BE2C (cell line): ENCODE results near the gene GIT1.

Experiments
- DNase-seq: peaks from one replicate; pipeline ENCODE4 v3.0.0-alpha.2; 2020
- H3K27me3 ChIP-seq: fragments of 250-450 bp; sonication (Bioruptor Pico); 2 replicates; pipeline ENCODE4 v1.5.1; 2020; ENCODE audit warnings: mild to moderate bottlenecking
- H3K36me3 ChIP-seq: fragments of 250-450 bp; sonication (Bioruptor Pico); 2 replicates; pipeline ENCODE4 v1.5.1; 2020; ENCODE audit warnings: mild to moderate bottlenecking
- H3K4me1 ChIP-seq: fragments of 250-450 bp; sonication (Bioruptor Pico); 2 replicates; pipeline ENCODE4 v1.5.1; 2020
- H3K4me3 ChIP-seq: 2 replicates; pipeline ENCODE4 v1.5.1; 2011; ENCODE audit warnings: low read depth, low read length
- H3K9me3 ChIP-seq: fragments of 250-450 bp; sonication (Bioruptor Pico); 2 replicates; pipeline ENCODE4 v1.5.1; 2020
- CTCF ChIP-seq: IDR thresholded peaks from 2 replicates; pipeline ENCODE4 v1.5.1; 2012; ENCODE audit warnings: mild to moderate bottlenecking, low read depth, low read length

The GIT1 gene

GRCh38 chr17:29573871-29574731 lies 15.3 kb downstream of the GIT1 start:
- Histone ChIP-seq H3K4me1 (peaks cover 4% of the 10 kb centered on the region), H3K9me3 (no peaks in the 10 kb centered on the region), H3K4me3 (no peak overlapping the region), H3K27me3 (no peaks in the 10 kb centered on the region), H3K36me3 (no peaks in the 10 kb centered on the region)
- no peak for TF ChIP-seq CTCF
- DNase-seq: no peak

- Histone ChIP-seq H3K36me3 (no peaks in the 10 kb centered on the region), H3K4me1 (peaks cover 4% of the 10 kb centered on the region), H3K27me3 (no peaks in the 10 kb centered on the region), H3K4me3 (no peak overlapping the region), H3K9me3 (no peaks in the 10 kb centered on the region)
- no peak for TF ChIP-seq CTCF
- no peak for DNase-seq
Measured at GRCh38 chr17:29573558-29573869, 15.9 kb downstream of the GIT1 start.

- peak; percentile 73 for DNase-seq
- peak; percentile 54 for TF ChIP-seq CTCF
- Histone ChIP-seq H3K27me3 (no peaks in the 10 kb centered on the region), H3K4me1 (peaks cover 4% of the 10 kb centered on the region), H3K9me3 (no peaks in the 10 kb centered on the region), H3K4me3 (peak overlapping the region; percentile 35), H3K36me3 (no peaks in the 10 kb centered on the region)
Measured at GRCh38 chr17:29572691-29573557, 16.5 kb downstream of the GIT1 start.

GRCh38 chr17:29571883-29572681 lies 17.4 kb downstream of the GIT1 start:
- H3K36me3 ChIP-seq: no peaks in the 10 kb centered on the region

GRCh38 chr17:29571486-29571882 lies 18.0 kb downstream of the GIT1 start:
- TF ChIP-seq CTCF: no peak
- Histone ChIP-seq H3K4me1 (peaks cover 4% of the 10 kb centered on the region), H3K9me3 (no peaks in the 10 kb centered on the region), H3K27me3 (peaks cover 9% of the 10 kb centered on the region), H3K4me3 (no peak overlapping the region), H3K36me3 (no peaks in the 10 kb centered on the region)
- no peak for DNase-seq

More at GRCh38 chr17:29571883-29572681, 17.4 kb downstream of the GIT1 start:
- Histone ChIP-seq H3K4me1 (peaks cover 4% of the 10 kb centered on the region), H3K9me3 (no peaks in the 10 kb centered on the region), H3K4me3 (peak overlapping the region; percentile 35), H3K27me3 (peaks cover 5% of the 10 kb centered on the region; the same call in 1 of the 2 replicates)
- no peak for TF ChIP-seq CTCF
- DNase-seq: no peak
